Activated T-helper 17 cell treated with anti-CD3 and anti-CD28 coated beads, Interleukin-2, amount 50 U/mL, for 72 hours (primary cell): ENCODE measurements around the gene UNC93B1. TPM values are rescaled to one million over a fixed set of nuclear protein-coding genes. Genes with fewer than 3 reads are reported as not detected.

Experiments
- ATAC-seq: fragments of 150-1000 bp; cut with Tn5 transposase; replicated peaks from 2 replicates; pipeline ENCODE4 v1.10.0; 2021; ENCODE audit warnings: mild to moderate bottlenecking, moderate library complexity
- H3K27ac Mint-ChIP-seq: one replicate; pipeline ENCODE4 v1.8.0; 2022; ENCODE audit warnings: mixed read lengths
- H3K27me3 Mint-ChIP-seq: one replicate; pipeline ENCODE4 v1.8.0; 2022; ENCODE audit warnings: mixed read lengths
- H3K36me3 Mint-ChIP-seq: one replicate; pipeline ENCODE4 v1.8.0; 2022; ENCODE audit warnings: low read depth, mild to moderate bottlenecking, mixed read lengths
- H3K4me1 Mint-ChIP-seq: one replicate; pipeline ENCODE4 v1.8.0; 2022; ENCODE audit warnings: mixed read lengths
- H3K4me3 Mint-ChIP-seq: one replicate; pipeline ENCODE4 v1.8.0; 2022; ENCODE audit warnings: mild to moderate bottlenecking, mixed read lengths
- H3K9me3 Mint-ChIP-seq: one replicate; pipeline ENCODE4 v1.8.0; 2022; ENCODE audit warnings: mixed read lengths
- total RNA-seq, 2 donors: library from RNA; stranded (reverse); gene quantifications; one replicate each; pipeline ENCODE4 v1.2.3, GENCODE V29; 2022

The UNC93B1 gene
- total RNA-seq, 2 donors from 2014 or later = 13.1 to 14.8 TPM

DNA sequence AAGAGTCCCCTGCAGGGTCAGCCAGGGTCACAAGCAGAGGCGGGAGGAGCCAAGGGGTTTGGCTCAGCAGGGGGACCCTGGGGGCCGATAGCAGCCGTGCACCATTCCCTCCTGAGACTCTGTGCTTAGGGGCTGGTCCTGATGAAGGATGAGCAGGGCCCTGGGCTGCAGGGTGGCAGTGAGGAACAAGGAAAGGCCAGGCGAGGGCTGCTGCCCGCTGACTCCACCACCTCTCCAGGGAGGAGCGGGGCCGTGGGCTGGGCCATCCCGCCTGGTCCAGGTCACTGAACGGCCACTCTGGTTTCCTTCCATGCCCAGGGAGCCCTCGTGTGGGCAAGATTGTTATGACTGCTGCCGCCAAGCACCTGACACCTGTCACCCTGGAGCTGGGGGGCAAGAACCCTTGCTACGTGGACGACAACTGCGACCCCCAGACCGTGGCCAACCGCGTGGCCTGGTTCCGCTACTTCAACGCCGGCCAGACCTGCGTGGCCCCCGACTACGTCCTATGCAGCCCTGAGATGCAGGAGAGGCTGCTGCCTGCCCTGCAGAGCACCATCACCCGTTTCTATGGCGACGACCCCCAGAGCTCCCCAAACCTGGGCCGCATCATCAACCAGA, 17.4 kb upstream of the UNC93B1 start:
- no peaks in the 10 kb centered on the region for H3K4me1 Mint-ChIP-seq
- H3K27me3 Mint-ChIP-seq = no peaks in the 10 kb centered on the region
- no peak overlapping the region for H3K4me3 Mint-ChIP-seq
- H3K36me3 Mint-ChIP-seq = no peaks in the 10 kb centered on the region
- H3K9me3 Mint-ChIP-seq = no peaks in the 10 kb centered on the region
- ATAC-seq = no peak
- no peak overlapping the region for H3K27ac Mint-ChIP-seq

DNA sequence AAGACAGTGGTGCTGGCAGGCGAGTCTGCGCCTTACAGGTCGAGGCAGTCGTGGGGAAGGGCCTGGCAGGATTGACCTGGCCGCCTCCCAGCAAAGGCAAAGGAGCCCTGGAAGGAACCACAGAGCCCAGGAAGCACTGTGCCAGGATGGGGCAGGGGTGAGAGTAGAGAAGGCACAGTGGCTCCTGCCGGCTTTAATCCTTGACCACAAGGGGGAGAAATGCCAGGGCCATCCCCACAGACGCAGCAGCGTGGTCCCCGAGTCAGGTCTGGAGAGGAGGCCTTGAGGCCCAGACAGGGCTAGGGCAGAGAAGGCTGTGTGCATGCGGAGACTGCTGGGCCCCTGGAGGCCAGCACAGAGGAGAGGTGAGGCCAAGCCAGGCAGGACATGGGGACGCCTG, 16.7 kb upstream of the UNC93B1 start:
- Mint-ChIP-seq H3K27ac (no peak overlapping the region), H3K36me3 (no peaks in the 10 kb centered on the region), H3K9me3 (no peaks in the 10 kb centered on the region), H3K4me3 (no peak overlapping the region), H3K4me1 (no peaks in the 10 kb centered on the region), H3K27me3 (no peaks in the 10 kb centered on the region)
- ATAC-seq = no peak

DNA sequence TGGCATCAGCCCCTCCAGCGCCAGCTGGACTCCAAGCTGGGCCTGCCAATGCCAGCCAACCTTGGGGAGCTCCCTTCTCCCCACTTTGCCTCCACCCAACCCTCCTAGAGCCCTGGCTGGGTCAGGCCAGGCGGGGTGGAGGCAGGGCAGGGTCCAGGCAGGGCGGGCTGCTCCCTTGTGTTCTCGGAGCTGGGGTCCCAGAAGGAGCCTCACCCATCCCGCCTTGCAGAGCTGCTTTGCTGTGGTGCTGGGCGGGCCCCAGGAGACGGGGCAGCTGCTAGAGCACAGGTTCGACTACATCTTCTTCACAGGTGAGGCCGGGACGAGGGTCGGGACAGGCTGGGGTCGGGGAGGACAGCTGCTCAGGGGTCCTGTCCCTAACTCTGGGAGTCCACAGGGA, 15.6 kb upstream of the UNC93B1 start:
- no peaks in the 10 kb centered on the region for H3K36me3 Mint-ChIP-seq
- no peak overlapping the region for H3K27ac Mint-ChIP-seq
- ATAC-seq = no peak
- no peaks in the 10 kb centered on the region for H3K9me3 Mint-ChIP-seq
- H3K4me1 Mint-ChIP-seq = no peaks in the 10 kb centered on the region
- no peaks in the 10 kb centered on the region for H3K27me3 Mint-ChIP-seq
- no peak overlapping the region for H3K4me3 Mint-ChIP-seq

DNA sequence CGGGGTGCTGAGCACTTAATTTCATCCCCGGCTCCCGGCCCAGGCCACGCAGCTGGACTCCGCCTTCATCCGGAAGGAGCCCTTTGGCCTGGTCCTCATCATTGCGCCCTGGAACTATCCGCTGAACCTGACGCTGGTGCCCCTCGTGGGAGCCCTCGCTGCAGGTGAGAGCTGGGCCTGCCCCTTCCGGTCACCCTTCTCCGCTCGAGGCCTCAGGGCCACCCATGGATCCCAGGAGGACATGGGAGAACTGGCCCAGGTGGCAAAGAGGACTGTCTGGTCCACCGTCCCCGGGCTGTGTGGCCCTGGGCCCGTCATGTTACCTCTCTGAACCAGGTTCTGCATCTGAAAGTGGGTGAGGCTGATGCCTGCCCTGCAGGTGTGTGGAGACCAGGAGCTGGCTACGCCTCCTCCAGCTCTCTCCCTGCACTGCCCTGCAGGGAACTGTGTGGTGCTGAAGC, 14.9 kb upstream of the UNC93B1 start:
- Mint-ChIP-seq H3K4me3 (no peak overlapping the region), H3K27ac (no peak overlapping the region), H3K36me3 (no peaks in the 10 kb centered on the region), H3K27me3 (no peaks in the 10 kb centered on the region), H3K9me3 (no peaks in the 10 kb centered on the region), H3K4me1 (no peaks in the 10 kb centered on the region)
- no peak for ATAC-seq

DNA sequence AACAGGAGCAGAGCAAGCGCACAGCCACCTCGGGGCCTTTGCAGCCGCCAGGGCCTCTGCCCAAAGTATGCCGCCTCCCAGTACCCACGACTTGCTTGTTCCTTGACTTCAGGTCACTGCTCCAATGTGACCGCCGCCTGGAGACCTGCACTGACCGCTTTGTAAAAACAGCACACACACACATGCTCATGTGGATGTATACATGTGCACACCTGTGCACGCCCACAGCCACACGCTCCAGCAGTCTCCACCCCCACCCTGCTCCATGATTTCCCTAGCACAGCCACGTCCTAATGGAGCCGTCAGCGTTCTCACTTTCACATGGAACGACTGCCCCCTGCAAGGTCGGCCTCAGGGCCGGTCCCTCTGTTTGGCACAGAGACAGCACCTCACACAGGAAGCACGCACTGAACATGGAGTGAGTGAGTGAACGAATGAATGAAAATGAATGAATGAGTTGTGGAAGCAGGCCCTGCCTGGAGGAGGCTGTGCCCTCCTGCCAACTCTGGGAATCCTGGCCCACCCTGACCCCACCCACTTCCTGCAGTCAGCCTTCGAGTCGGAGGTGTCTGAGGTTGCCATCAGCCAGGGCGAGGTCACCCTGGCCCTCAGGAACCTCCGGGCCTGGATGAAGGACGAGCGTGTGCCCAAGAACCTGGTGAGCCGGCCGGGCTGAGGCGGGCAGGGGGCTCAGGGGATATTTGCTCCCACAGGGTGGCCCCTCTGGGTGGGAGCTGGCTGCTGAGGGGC, 14.3 kb upstream of the UNC93B1 start:
- ATAC-seq = no peak
- H3K4me3 Mint-ChIP-seq = no peak overlapping the region
- H3K4me1 Mint-ChIP-seq = no peaks in the 10 kb centered on the region
- no peak overlapping the region for H3K27ac Mint-ChIP-seq
- H3K36me3 Mint-ChIP-seq = no peaks in the 10 kb centered on the region
- no peaks in the 10 kb centered on the region for H3K9me3 Mint-ChIP-seq
- no peaks in the 10 kb centered on the region for H3K27me3 Mint-ChIP-seq

DNA sequence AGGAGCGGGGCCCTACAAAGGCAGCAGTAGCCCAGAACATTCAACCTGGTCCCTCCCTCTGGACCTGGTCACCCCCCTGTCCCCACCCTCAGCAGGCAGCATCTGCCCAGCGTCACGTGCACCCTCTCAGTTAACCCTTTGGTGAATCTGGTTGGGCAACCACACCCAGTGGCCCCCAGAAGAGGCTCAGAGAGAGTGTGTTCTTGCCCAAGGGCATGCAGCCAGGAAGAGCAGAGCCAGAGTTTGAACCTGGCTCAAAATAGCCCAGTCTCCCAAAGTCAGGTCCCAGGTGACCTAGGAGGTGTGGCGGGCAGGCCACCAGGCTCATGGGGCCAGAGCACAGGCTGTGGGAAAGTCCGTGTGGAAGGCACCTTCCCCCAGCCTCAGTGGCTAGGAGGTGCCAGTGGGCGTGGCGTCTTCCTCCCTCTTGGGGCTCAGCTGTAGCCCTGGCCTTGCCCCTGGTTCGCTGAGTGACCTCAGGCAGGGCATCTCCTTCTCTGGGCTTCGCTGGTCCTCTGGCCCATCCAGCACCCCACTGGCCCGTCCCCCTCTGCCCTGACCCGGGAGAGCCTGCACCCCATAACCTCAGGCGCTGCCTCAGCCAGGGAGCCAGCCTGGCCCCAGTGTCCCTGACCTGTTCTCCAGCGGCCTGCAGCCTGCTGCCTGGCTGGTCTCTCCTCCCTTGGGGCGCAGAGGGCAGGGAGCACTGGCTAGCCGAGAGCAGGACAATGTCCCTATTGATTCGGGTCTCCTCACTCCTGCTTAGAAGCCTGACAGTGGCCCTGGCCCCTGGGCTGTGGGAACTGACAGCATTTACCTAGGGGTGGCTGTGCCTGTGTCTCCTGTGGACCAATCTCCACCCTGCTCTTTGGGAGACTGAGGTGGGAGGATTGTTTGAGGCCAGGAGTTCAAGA, 13.3 kb upstream of the UNC93B1 start:
- H3K36me3 Mint-ChIP-seq = no peaks in the 10 kb centered on the region

DNA sequence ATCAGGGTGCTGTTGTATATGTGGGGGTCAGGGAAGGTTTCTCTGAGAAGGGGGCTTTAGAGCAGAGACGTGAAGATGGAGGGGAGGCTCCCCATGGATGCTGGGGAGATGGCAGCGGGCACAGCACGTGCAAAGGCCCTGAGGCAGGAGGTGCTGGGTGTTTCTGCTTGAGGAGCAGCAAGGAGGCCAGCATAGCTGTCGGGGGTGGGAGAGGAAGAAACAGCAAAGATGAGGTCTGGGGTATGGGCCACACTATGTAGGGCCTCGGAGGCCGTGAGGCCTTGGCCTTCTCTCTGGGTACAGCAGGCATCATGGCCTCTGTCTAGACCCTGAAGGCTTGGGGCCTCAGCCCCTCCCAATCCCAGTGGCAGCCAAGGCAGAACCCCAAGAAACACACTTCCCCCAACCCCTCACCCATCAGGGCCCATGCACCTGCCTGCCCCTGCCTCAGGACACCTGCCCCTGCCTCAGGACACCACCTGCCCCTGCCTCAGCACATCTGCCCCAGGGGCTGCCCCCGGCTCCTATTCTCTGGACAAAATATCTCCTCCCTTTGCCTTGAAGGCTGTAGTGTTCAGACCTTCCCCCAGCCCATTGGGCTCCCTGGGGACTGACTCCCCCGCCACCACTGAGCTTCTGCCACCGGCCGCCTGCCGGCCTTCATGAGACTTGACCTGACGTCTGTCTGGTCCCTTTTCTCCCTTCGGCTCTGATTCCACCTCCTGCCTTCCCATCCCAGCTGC, 12.4 kb upstream of the UNC93B1 start:
- Mint-ChIP-seq H3K36me3 (no peaks in the 10 kb centered on the region), H3K27ac (no peak overlapping the region), H3K9me3 (no peaks in the 10 kb centered on the region), H3K27me3 (no peaks in the 10 kb centered on the region), H3K4me1 (no peaks in the 10 kb centered on the region), H3K4me3 (no peak overlapping the region)
- no peak for ATAC-seq

More for the DNA sequence above, 13.3 kb upstream of the UNC93B1 start:
- H3K9me3 Mint-ChIP-seq = no peaks in the 10 kb centered on the region
- ATAC-seq = no peak
- no peak overlapping the region for H3K4me3 Mint-ChIP-seq
- no peaks in the 10 kb centered on the region for H3K27me3 Mint-ChIP-seq
- H3K27ac Mint-ChIP-seq = no peak overlapping the region
- H3K4me1 Mint-ChIP-seq = no peaks in the 10 kb centered on the region

DNA sequence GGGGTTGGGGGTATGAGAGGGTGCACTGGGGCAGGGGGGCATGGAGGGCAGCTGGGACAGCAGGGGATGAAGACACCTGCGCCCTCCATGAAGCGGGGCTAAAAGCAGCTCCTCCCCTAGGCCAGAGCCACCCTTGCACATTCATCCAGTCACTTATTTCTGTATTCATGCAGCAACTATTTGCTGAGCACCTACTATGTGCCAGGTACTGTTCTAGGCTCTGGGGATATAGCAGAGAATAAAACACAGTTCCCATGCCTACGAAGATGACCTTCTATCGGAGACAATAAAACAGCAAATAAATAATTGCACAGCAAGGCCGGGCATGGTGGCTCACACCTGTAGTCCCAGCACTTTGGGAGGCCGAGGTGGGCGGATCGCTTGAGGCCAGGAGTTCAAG, 11.6 kb upstream of the UNC93B1 start:
- Mint-ChIP-seq H3K4me1 (no peaks in the 10 kb centered on the region), H3K9me3 (no peaks in the 10 kb centered on the region), H3K27me3 (no peaks in the 10 kb centered on the region), H3K4me3 (no peak overlapping the region), H3K27ac (no peak overlapping the region), H3K36me3 (no peaks in the 10 kb centered on the region)
- no peak for ATAC-seq

DNA sequence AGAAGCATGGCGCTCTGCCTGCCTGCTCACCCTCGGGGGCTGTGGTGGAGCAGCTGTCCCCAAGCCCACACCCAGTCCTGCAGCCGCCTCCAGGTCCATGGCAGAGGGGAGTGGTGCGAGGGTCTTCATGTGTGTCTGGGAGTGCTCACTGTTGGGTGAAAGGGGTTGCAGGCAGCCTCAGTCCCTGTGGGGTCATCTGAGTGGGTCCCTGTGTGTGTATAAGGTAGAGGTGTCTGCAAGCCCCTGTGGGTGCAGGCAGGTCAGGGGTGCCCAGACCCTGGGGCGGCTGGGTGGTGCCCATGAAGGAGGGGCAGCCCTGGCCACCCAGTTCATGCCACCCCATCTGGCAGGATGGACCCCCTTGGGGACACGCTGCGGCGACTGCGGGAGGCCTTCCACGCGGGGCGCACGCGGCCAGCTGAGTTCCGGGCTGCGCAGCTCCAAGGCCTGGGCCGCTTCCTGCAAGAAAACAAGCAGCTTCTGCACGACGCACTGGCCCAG, 11.1 kb upstream of the UNC93B1 start:
- Mint-ChIP-seq H3K27ac (no peak overlapping the region), H3K9me3 (no peaks in the 10 kb centered on the region), H3K4me1 (no peaks in the 10 kb centered on the region), H3K27me3 (no peaks in the 10 kb centered on the region), H3K36me3 (no peaks in the 10 kb centered on the region), H3K4me3 (no peak overlapping the region)
- ATAC-seq = no peak

DNA sequence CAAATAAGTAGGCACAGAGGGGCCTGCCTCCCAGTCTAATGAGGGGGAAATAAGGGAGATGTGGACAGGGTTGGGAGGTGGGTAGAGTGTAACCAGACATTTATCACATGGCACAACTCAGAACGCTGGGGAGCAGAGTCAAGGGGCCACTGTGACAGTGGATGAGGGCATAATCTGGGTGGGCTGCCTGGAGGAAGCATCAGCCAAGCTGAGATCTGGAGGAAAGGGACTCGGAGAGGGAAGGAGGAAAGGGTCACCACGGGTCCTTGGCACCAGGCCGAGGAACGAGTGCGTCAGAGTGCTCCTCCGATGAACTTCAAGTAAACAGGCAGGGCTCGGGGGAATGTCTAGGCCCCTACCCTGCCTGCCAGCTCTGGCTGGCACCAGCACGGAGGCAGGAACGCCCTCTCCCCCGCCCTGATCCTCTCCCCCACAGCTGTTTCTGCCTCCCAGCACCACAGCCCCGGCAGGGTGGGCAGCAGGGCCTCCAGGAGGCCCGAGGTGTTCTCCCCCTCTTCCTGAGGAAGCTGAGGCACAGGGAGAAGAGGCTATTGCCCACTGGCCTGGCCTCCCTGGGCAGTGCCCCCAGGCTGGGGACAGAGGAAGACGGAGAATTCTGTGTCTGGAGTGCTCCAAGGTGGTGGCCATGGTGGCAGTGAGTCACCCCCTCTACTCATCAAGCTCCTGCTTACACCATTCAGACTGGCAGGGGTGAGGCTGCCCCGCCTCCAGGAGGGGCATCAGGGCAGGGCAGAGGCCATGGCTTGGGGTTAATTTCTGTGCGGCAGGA, 10.5 kb upstream of the UNC93B1 start:
- Mint-ChIP-seq H3K27me3 (no peaks in the 10 kb centered on the region), H3K36me3 (no peaks in the 10 kb centered on the region), H3K4me1 (no peaks in the 10 kb centered on the region), H3K4me3 (no peak overlapping the region), H3K27ac (no peak overlapping the region), H3K9me3 (no peaks in the 10 kb centered on the region)
- ATAC-seq = peak; percentile 50

DNA sequence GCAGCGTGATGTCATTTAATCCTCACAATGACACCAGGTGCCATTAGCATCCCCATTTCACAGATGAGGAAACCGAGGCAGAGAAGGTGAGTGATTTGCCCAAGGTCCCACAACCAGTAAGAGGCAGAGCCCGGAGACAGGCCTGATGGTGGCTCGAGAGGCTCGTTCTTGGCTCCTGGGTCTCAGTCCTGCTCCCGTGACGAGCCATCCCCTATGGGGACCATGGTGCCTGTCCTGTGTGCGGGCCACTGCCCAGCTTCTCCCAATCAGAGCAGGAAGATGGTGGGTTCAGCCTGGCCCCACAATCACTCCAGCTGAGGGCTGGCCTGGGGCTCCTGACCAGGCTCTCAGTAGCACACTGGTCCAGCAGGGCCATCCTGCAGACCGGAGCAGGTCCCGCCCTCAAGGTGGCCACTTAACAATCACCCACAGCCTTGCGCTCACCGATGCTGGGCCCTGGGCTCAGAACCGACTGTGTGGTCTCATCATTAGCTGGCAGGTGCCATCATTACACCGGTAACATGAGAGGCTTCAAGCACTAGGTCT, 9.8 kb upstream of the UNC93B1 start:
- no peaks in the 10 kb centered on the region for H3K27me3 Mint-ChIP-seq
- H3K27ac Mint-ChIP-seq = no peak overlapping the region
- H3K4me3 Mint-ChIP-seq = no peak overlapping the region
- H3K36me3 Mint-ChIP-seq = no peaks in the 10 kb centered on the region
- no peak for ATAC-seq
- no peaks in the 10 kb centered on the region for H3K4me1 Mint-ChIP-seq
- H3K9me3 Mint-ChIP-seq = no peaks in the 10 kb centered on the region

DNA sequence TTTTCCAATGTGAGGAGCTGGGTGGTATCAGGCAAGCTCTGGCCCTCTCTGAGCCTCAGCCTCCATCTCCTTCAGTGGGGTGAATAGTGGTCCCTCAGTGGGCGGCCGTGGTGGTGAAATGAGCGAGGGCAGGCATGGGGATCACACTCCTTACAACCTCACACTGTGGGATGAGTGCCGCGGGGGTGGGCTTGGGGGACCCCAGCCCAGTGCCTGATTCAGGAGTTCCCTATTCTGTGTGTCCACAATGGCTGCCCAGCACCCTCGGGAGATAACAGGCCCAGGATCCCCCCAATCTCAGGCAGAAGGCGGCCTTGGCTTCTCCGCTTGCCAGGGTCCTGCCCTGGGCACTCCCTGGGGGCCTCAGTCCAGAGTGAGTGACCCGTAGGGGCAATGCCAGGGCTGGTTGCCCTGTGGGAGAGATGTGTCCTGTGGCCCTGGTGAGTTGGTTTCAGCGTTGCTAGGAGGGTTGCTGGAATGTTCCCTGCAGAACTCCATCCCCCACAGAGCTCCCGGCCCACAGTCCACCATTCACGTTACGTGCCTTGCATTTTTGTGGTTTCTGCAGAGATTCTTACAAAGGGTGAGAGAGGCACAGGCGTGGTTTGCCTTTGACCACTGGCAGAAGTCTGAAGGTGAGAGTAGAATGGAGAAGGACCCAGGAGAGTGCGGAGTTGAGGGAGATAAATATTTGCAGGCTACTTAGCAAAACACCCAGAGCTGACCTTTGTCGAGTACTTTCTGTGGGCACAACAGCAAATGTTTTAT, 9.1 kb upstream of the UNC93B1 start:
- H3K36me3 Mint-ChIP-seq = no peaks in the 10 kb centered on the region
- H3K4me3 Mint-ChIP-seq = no peak overlapping the region
- H3K4me1 Mint-ChIP-seq = no peaks in the 10 kb centered on the region
- no peak for ATAC-seq
- H3K27ac Mint-ChIP-seq = no peak overlapping the region
- no peaks in the 10 kb centered on the region for H3K27me3 Mint-ChIP-seq
- H3K9me3 Mint-ChIP-seq = no peaks in the 10 kb centered on the region
